ENCODE data around the gene TBXAS1. TPM values are rescaled to one million over a fixed set of nuclear protein-coding genes. Genes with fewer than 3 reads are reported as not detected.

TBXAS1 gene
- total RNA-seq, 1 donor: not detected

DNA sequence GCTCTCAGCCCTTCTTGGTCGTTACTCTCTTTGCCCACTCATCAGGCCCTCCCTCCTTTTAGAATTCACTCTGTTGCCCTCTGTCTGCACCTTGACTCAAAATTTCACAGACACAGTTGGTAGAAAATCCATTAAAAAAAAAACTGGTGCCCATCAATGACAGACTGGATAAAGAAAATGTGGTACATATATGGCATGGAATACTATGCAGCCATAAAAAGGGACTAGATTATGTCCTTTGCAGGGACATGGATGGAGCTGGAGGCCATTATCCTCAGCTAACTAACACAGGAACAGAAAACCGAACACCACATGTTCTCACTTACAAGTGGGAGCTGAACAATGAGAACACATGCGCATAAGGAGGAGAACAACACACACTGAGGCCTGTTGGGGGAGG, 118.0 kb downstream of the TBXAS1 start:
- TF ChIP-seq, protein P1, sequence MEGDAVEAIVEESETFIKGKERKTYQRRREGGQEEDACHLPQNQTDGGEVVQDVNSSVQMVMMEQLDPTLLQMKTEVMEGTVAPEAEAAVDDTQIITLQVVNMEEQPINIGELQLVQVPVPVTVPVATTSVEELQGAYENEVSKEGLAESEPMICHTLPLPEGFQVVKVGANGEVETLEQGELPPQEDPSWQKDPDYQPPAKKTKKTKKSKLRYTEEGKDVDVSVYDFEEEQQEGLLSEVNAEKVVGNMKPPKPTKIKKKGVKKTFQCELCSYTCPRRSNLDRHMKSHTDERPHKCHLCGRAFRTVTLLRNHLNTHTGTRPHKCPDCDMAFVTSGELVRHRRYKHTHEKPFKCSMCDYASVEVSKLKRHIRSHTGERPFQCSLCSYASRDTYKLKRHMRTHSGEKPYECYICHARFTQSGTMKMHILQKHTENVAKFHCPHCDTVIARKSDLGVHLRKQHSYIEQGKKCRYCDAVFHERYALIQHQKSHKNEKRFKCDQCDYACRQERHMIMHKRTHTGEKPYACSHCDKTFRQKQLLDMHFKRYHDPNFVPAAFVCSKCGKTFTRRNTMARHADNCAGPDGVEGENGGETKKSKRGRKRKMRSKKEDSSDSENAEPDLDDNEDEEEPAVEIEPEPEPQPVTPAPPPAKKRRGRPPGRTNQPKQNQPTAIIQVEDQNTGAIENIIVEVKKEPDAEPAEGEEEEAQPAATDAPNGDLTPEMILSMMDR (IDR thresholded peaks at IDR 0.05; ENCODE audit: insufficient read depth, low read depth, low read length): no peak

DNA sequence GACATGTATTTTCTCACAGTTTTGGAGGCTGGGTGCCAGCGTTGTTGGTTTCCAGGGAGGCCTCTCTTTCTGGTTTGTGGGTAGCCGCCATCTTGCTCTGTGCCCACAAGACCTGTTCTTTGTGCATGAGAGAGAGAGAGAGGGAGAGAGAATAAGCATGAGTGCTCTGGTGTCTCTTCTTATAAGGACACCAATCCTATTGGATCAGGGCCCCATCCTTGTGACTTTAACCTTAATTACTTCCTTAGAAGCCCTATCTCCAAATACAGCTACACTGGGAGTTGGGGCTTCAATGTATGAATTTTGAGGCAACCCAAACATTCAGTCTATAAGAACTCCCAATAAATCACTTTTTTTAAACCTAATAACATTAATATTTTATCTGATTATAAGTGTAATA, 119.1 kb downstream of the TBXAS1 start:
- H3K4me3 ChIP-seq (ENCODE audit: low read depth, low read length): no peak overlapping the region
- TF ChIP-seq, protein P1 (IDR thresholded peaks at IDR 0.05; ENCODE audit: insufficient read depth, low read depth, low read length): no peak
- no peak for DNase-seq (ENCODE audit: low read depth)

More for the DNA sequence above, 118.0 kb downstream of the TBXAS1 start:
- no peak overlapping the region for H3K4me3 ChIP-seq (ENCODE audit: low read depth, low read length)
- no peak for DNase-seq (ENCODE audit: low read depth)

DNA sequence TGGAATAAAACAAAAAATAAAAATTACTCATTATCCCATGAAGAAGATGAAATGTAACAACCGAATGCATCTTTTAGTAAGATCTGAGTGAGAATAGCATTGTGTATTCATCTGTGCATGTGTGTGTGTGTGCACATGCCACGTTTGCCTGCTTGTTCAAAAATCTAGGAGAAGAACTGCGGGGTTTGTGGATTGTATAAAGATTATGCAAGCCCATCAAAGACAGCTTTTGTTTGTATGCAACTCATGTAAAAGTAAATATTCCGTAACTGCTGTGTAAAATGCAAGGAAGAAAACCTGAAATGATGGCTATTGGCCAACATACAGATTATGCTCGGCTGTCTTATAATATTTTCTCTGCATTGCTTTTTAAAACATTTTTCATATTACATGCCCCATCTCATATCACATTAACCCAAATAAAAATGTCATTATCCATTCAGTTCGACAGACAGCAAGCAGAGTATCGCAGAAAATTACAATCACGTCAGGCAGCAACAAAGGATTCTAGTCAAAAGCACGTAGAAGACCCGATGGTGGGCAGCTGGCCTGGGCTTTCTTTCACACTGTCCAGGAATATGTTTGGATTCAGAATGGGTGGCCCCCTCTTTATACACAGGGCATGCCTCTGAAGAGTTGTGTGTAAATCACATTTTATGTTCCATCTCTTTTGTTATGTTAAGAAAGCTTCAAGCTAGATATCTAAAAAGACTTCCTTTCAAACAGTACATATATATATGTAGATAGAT, 119.7 kb downstream of the TBXAS1 start:
- no peak overlapping the region for H3K4me3 ChIP-seq (ENCODE audit: low read depth, low read length)
- DNase-seq (ENCODE audit: low read depth): no peak
- TF ChIP-seq, protein P1 (IDR thresholded peaks at IDR 0.05; ENCODE audit: insufficient read depth, low read depth, low read length): no peak

DNA sequence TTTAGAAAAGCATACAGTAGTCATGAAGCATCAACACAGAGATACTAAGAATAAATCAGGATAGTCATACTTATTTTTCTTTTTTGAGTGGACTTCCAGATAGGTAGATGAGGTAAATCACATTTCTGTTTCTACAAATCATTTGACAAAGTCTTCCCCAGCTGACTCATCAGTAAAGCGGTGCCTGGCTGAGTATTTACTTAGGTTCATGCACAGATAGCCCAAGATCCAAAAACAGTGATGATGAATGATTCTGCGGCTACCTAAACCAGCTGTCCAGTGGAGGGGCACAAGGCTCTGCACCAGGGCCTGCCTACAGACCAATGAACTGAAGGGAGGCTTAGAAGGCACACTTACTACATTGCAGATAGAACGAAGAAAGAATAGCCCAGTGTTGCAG, 120.6 kb downstream of the TBXAS1 start:
- H3K4me3 ChIP-seq (ENCODE audit: low read depth, low read length): no peak overlapping the region
- TF ChIP-seq, protein P1 (IDR thresholded peaks at IDR 0.05; ENCODE audit: insufficient read depth, low read depth, low read length): no peak
- DNase-seq (ENCODE audit: low read depth): no peak

DNA sequence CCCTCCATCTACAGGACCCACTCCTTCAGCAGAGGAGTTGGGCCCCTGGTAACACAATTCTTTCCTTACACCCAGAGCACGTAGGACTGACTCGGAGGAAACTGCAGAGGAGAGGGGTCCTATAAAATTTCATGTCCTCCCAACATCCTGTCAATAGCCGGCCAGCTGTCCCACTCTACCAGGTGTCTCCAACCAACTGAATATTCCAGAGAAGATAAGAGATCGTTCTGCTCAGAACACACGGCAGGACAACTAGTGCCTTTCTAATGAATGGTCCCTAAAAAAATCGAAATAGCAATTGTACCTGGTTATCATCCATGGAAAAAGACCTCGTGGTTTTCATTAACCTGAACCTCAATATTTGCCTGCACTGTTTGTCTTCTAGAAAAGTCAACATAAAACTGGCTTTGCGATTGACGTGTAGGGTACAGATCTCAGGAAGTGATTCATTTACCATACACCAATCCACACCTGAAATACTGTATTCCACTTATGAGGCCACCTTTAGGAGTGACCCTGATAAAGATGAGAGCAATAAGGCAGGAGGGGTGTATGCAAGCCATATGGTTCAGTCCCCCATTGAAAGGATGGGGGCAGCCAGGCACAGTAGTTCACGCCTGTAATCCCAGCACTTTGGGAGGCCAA, 121.9 kb downstream of the TBXAS1 start:
- no peak overlapping the region for H3K4me3 ChIP-seq (ENCODE audit: low read depth, low read length)
- TF ChIP-seq, protein P1 (IDR thresholded peaks at IDR 0.05; ENCODE audit: insufficient read depth, low read depth, low read length): no peak
- DNase-seq (ENCODE audit: low read depth): no peak

DNA sequence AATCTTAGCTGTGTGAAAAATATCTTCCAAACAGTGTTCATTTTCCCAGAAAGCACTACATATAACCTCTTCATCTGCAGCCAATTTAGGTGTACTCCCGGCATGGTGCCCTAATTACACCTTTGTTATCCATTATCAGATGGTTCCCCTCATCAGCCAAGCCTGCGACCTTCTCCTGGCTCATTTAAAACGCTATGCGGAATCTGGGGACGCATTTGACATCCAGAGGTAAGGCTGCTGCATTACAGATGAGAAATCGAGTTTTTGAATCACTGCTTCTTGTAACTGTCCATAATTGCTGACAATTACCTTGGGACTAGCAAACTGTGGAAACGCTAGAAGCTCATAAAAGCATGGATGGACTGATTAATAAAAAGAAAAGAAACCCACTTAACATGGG, 124.2 kb downstream of the TBXAS1 start:
- no peak overlapping the region for H3K4me3 ChIP-seq (ENCODE audit: low read depth, low read length)
- TF ChIP-seq, protein P1 (IDR thresholded peaks at IDR 0.05; ENCODE audit: insufficient read depth, low read depth, low read length): no peak
- no peak for DNase-seq (ENCODE audit: low read depth)

Data from fibroblast of villous mesenchyme (primary cell).